ENCODE measurements around the gene RFTN1. TPM values are rescaled to one million over a fixed set of nuclear protein-coding genes. Genes with fewer than 3 reads are reported as not detected.

RFTN1 gene
- total and polyA plus RNA-seq, 9 donors: 25.2 to 63.1 (median 46.4) TPM

DNA sequence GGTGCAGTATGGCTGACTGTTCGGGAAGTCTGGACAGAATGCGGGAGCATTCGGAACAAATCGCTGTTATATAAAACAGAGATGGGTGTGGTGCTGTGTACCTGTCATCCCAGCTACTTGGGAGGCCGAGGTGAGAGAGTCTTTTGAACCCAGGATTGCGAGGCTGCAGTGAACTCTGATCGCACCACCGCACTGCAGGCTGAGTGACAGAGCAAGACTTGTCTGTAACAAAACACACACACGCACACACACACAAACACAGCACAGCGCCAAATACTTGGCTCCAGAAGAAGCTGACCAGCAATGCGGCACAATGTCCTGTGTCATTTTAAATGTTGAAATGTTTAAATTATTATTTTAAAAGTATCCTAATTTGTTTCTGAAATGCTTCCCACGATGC, 12.6 kb downstream of the RFTN1 start:
- TF ChIP-seq, protein P1, sequence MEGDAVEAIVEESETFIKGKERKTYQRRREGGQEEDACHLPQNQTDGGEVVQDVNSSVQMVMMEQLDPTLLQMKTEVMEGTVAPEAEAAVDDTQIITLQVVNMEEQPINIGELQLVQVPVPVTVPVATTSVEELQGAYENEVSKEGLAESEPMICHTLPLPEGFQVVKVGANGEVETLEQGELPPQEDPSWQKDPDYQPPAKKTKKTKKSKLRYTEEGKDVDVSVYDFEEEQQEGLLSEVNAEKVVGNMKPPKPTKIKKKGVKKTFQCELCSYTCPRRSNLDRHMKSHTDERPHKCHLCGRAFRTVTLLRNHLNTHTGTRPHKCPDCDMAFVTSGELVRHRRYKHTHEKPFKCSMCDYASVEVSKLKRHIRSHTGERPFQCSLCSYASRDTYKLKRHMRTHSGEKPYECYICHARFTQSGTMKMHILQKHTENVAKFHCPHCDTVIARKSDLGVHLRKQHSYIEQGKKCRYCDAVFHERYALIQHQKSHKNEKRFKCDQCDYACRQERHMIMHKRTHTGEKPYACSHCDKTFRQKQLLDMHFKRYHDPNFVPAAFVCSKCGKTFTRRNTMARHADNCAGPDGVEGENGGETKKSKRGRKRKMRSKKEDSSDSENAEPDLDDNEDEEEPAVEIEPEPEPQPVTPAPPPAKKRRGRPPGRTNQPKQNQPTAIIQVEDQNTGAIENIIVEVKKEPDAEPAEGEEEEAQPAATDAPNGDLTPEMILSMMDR (IDR thresholded peaks at IDR 0.05): no peak
- TF ChIP-seq EP300 (IDR thresholded peaks at IDR 0.05) (no peak), POLR2A (IDR thresholded peaks at IDR 0.05) (no peak)
- DNase-seq: no peak
- 93 to 96% (median 96%) methylated on average over 12 of the region's 12 CpGs for WGBS, 3 donors
- Histone ChIP-seq H3K4me1 (ENCODE audit: insufficient read depth) (peaks cover 5% of the 10 kb centered on the region), H3K9me3 (no peaks in the 10 kb centered on the region), H3K4me3 (no peak overlapping the region), H3K27me3 (no peaks in the 10 kb centered on the region), H3K36me3 (no peaks in the 10 kb centered on the region), H3K27ac (no peak overlapping the region)
- intact Hi-C loops (cut with DNase I): no loop called here

- TF ChIP-seq POLR2A (IDR thresholded peaks at IDR 0.05) (no peak), EP300 (IDR thresholded peaks at IDR 0.05) (no peak)
- TF ChIP-seq, protein P1 (IDR thresholded peaks at IDR 0.05): no peak
- H3K27me3 ChIP-seq: no peaks in the 10 kb centered on the region
- H3K4me3 ChIP-seq: no peak overlapping the region
- intact Hi-C loops (cut with DNase I): no loop called here
- H3K9me3 ChIP-seq: no peaks in the 10 kb centered on the region
- DNase-seq: no peak
- H3K36me3 ChIP-seq: no peaks in the 10 kb centered on the region
- peaks cover 10% of the 10 kb centered on the region for H3K4me1 ChIP-seq (ENCODE audit: insufficient read depth)
- no peak overlapping the region for H3K27ac ChIP-seq
- WGBS, 3 donors: 96 to 99% (median 97%) methylated on average over 1 of the region's 1 CpG
These were observed 13.4 kb downstream of the RFTN1 start for GRCh38 chr3:16500093-16500492.

- Histone ChIP-seq H3K27ac (no peak overlapping the region), H3K4me3 (no peak overlapping the region), H3K36me3 (no peaks in the 10 kb centered on the region), H3K4me1 (ENCODE audit: insufficient read depth) (peaks cover 9% of the 10 kb centered on the region), H3K27me3 (no peaks in the 10 kb centered on the region), H3K9me3 (no peaks in the 10 kb centered on the region)
- no peak for DNase-seq
- intact Hi-C loops (cut with DNase I): no loop called here
- WGBS, 3 donors: 96 to 100% (median 98%) methylated on average over 4 of the region's 4 CpGs
- TF ChIP-seq POLR2A (IDR thresholded peaks at IDR 0.05) (no peak), EP300 (IDR thresholded peaks at IDR 0.05) (no peak)
- TF ChIP-seq, protein P1 (IDR thresholded peaks at IDR 0.05): no peak
These were observed 14.1 kb downstream of the RFTN1 start for GRCh38 chr3:16499351-16499750.

GRCh38 chr3:16498130-16498890, 15.2 kb downstream of the RFTN1 start:
- intact Hi-C loops (cut with DNase I): no loop called here
- Histone ChIP-seq H3K36me3 (no peaks in the 10 kb centered on the region), H3K27me3 (no peaks in the 10 kb centered on the region), H3K27ac (no peak overlapping the region), H3K4me1 (ENCODE audit: insufficient read depth) (peaks cover 9% of the 10 kb centered on the region), H3K9me3 (no peaks in the 10 kb centered on the region), H3K4me3 (no peak overlapping the region)
- 81 to 86% (median 84%) methylated on average over 5 of the region's 5 CpGs for WGBS, 3 donors
- no peak for DNase-seq
- TF ChIP-seq, protein P1 (IDR thresholded peaks at IDR 0.05): no peak
- TF ChIP-seq EP300 (IDR thresholded peaks at IDR 0.05) (no peak), POLR2A (IDR thresholded peaks at IDR 0.05) (no peak)

Measured in ovary (tissue), 9 donors.